Calu3 (cell line): ENCODE measurements around the gene THEMIS. TPM values are rescaled to one million over a fixed set of nuclear protein-coding genes. Genes with fewer than 3 reads are reported as not detected.

Experiments
- BruUV-seq: library from RNA; stranded (reverse); fragments of 400-500 nt; replicated peaks from 2 replicates; lab custom pipeline; 2021; lab: Mats Ljungman, UMichigan
- CTCF ChIA-PET: fragments of 300-600 bp; sonication (Branson Sonifier 250); formaldehyde crosslinking; loops from one replicate; lab custom pipeline; 2022; ENCODE audit warnings: antibody characterized with exemption; lab: Charles Lee
- DNase-seq: peaks from one replicate; pipeline ENCODE4 v3.0.0; 2022
- H3K27ac Mint-ChIP-seq: one replicate; pipeline ENCODE4 v1.8.0; 2022; ENCODE audit warnings: mixed read lengths; ENCODE audit not compliant: unreplicated experiment
- H3K27me3 Mint-ChIP-seq: one replicate; pipeline ENCODE4 v1.8.0; 2022; ENCODE audit warnings: mixed read lengths; ENCODE audit not compliant: unreplicated experiment
- H3K36me3 Mint-ChIP-seq: one replicate; pipeline ENCODE4 v1.8.0; 2022; ENCODE audit warnings: mild to moderate bottlenecking, moderate library complexity, mixed read lengths; ENCODE audit not compliant: insufficient read depth, unreplicated experiment
- H3K4me1 Mint-ChIP-seq: one replicate; pipeline ENCODE4 v1.8.0; 2022; ENCODE audit warnings: mild to moderate bottlenecking, low read depth, mixed read lengths; ENCODE audit not compliant: unreplicated experiment
- H3K4me3 Mint-ChIP-seq: one replicate; pipeline ENCODE4 v1.8.0; 2022; ENCODE audit warnings: mild to moderate bottlenecking, low read depth, moderate library complexity, mixed read lengths; ENCODE audit not compliant: unreplicated experiment
- H3K9me3 Mint-ChIP-seq: one replicate; pipeline ENCODE4 v1.8.0; 2022; ENCODE audit warnings: low read depth, mixed read lengths; ENCODE audit not compliant: unreplicated experiment
- intact Hi-C: fragments of 100-400 bp; cut with micrococcal nuclease; formaldehyde crosslinking; loops from one replicate; pipeline ENCODE4 v1.10.0; 2022; ENCODE audit not compliant: unreplicated experiment
- total RNA-seq: library from RNA; stranded (reverse); gene quantifications from 2 replicates; pipeline ENCODE4 v1.2.3, GENCODE V29; 2022
- TF ChIP-seq, protein P1 (sequence below): fragments of 200-600 bp; IDR thresholded peaks from one replicate; pipeline ENCODE4 v1.8.0; 2022; ENCODE audit warnings: antibody characterized with exemption; ENCODE audit not compliant: unreplicated experiment

Gene THEMIS
- total RNA-seq, 1 experiment from 2014 or later = not detected

- CTCF ChIA-PET = interaction anchor here (0.8 kb wide), 1 partner anchor 16 kb away, joined by 3 read pairs; no protein-coding TSS in a partner anchor
- H3K4me3 Mint-ChIP-seq = no peak overlapping the region
- TF ChIP-seq, protein P1, sequence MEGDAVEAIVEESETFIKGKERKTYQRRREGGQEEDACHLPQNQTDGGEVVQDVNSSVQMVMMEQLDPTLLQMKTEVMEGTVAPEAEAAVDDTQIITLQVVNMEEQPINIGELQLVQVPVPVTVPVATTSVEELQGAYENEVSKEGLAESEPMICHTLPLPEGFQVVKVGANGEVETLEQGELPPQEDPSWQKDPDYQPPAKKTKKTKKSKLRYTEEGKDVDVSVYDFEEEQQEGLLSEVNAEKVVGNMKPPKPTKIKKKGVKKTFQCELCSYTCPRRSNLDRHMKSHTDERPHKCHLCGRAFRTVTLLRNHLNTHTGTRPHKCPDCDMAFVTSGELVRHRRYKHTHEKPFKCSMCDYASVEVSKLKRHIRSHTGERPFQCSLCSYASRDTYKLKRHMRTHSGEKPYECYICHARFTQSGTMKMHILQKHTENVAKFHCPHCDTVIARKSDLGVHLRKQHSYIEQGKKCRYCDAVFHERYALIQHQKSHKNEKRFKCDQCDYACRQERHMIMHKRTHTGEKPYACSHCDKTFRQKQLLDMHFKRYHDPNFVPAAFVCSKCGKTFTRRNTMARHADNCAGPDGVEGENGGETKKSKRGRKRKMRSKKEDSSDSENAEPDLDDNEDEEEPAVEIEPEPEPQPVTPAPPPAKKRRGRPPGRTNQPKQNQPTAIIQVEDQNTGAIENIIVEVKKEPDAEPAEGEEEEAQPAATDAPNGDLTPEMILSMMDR = no peak
- peaks cover 41% of the 10 kb centered on the region for H3K4me1 Mint-ChIP-seq
- no peak for DNase-seq
- intact Hi-C loops = no loop called here
- BruUV-seq = no TSS peak
- H3K36me3 Mint-ChIP-seq = peaks cover 8% of the 10 kb centered on the region
- no peak overlapping the region for H3K27ac Mint-ChIP-seq
- H3K27me3 Mint-ChIP-seq = no peaks in the 10 kb centered on the region
- H3K9me3 Mint-ChIP-seq = peaks cover 8% of the 10 kb centered on the region
Measured at GRCh38 chr6:127937102-127937501, 36.2 kb upstream of the THEMIS start.

- Mint-ChIP-seq H3K36me3 (peaks cover 8% of the 10 kb centered on the region), H3K27ac (no peak overlapping the region), H3K9me3 (peaks cover 8% of the 10 kb centered on the region), H3K4me1 (peaks cover 31% of the 10 kb centered on the region), H3K27me3 (no peaks in the 10 kb centered on the region), H3K4me3 (no peak overlapping the region)
- no TSS peak for BruUV-seq
- no peak for DNase-seq
- TF ChIP-seq, protein P1 = no peak
- intact Hi-C loops = no loop called here
- CTCF ChIA-PET = no interaction called here
Measured at GRCh38 chr6:127934956-127935355, 34.1 kb upstream of the THEMIS start.

DNA sequence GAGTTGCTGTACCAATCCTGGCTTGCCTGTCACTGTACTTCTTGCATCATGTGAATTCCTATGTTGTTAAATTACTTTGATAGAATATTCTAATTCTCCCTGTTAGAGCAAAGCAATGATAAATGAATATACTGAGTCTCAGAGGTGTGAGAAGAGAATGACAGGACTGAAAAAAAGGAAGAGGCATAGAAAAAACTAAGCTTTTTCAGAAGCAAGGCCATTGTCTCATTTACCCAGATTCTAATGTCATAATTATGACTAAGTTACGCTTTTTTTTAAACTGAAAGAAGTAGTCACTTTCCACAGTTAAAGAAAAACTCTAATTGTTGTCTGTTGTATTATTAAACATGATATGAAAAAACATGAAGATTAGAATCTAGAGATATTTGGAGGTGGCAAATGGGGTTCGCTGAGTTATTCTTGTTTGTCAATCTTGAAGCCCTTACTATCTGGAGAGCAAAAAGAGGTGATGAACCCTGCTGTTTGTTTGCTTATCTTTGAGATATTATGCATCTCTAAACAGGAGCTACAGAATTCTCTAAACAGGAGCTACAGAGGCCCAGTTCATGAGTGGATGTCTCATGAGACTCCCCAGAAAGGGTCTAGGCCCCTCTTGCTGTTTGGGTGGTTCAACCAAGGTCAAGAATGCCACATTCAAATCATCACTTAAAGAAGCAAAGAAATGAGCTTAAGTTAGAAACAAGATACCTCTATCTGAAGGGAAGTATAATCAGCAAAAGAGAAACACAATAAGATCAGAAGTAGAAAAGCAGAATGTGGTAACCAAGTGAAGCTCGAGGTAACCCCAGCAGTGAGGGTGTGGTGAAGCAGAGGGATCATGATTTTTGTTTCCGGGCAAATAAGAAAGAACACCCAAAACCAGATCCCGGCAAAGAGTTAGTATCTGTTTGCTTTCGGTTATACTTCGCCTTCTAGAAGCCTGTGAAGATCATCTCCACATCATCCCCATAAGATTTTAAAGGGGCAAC, 33.3 kb upstream of the THEMIS start:
- intact Hi-C loops = no loop called here
- peaks cover 23% of the 10 kb centered on the region for H3K4me1 Mint-ChIP-seq
- H3K27ac Mint-ChIP-seq = no peak overlapping the region
- CTCF ChIA-PET = no interaction called here
- peaks cover 2% of the 10 kb centered on the region for H3K36me3 Mint-ChIP-seq
- no peak overlapping the region for H3K4me3 Mint-ChIP-seq
- TF ChIP-seq, protein P1 = no peak
- no TSS peak for BruUV-seq
- no peak for DNase-seq
- no peaks in the 10 kb centered on the region for H3K27me3 Mint-ChIP-seq
- peaks cover 8% of the 10 kb centered on the region for H3K9me3 Mint-ChIP-seq

DNA sequence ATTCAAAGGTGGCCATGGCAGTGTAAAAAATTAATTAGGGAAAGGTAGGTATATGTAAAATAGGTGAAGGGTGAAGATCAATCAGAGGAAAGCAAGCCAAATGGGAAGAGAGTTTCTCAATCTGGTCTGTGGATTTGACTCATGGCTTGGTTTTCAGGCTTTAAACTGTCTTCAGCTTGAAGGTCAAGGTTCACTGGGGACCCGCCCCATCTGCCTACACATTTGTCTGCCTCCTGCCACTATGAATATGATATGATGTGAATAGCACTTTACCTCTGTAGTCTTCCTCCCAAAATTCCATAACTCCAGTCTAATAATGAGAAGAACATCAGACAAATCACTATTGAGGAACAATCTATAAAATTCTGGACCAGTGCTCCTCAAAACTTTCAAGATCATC, 32.3 kb upstream of the THEMIS start:
- Mint-ChIP-seq H3K36me3 (no peaks in the 10 kb centered on the region), H3K27me3 (no peaks in the 10 kb centered on the region), H3K4me1 (peaks cover 13% of the 10 kb centered on the region), H3K4me3 (no peak overlapping the region), H3K27ac (no peak overlapping the region), H3K9me3 (peaks cover 13% of the 10 kb centered on the region)
- DNase-seq = no peak
- CTCF ChIA-PET = no interaction called here
- intact Hi-C loops = no loop called here
- TF ChIP-seq, protein P1 = no peak
- BruUV-seq = no TSS peak
